ENCODE data around the gene OR2C1.

DNA sequence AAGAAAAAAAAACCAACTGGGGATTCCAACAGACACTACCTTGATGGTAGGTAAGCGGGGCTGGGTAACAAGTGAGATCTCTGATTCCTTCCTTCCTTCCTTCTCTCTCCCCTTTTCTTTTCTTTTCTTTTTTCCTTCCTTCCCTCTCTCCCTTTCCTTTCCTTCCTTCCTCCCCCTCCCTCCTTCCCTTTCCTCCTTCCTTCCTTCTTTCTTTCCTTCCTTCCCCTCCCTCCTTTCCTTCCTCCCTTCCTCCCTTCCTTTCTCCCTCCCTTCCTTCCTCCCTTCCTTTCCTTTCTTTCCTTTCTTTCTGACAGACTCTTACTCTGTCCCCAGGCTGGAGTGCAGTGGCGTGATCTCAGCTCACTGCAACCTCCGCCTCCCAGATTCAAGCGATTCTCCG lies 20.0 kb downstream of the OR2C1 start:
- TF ChIP-seq, protein P1, sequence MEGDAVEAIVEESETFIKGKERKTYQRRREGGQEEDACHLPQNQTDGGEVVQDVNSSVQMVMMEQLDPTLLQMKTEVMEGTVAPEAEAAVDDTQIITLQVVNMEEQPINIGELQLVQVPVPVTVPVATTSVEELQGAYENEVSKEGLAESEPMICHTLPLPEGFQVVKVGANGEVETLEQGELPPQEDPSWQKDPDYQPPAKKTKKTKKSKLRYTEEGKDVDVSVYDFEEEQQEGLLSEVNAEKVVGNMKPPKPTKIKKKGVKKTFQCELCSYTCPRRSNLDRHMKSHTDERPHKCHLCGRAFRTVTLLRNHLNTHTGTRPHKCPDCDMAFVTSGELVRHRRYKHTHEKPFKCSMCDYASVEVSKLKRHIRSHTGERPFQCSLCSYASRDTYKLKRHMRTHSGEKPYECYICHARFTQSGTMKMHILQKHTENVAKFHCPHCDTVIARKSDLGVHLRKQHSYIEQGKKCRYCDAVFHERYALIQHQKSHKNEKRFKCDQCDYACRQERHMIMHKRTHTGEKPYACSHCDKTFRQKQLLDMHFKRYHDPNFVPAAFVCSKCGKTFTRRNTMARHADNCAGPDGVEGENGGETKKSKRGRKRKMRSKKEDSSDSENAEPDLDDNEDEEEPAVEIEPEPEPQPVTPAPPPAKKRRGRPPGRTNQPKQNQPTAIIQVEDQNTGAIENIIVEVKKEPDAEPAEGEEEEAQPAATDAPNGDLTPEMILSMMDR (IDR thresholded peaks at IDR 0.05) = no peak
- no peak for TF ChIP-seq POLR2A (IDR thresholded peaks at IDR 0.05)
